Pancreas (tissue), 10 donors: ENCODE data around the gene GPC3. TPM values are rescaled to one million over a fixed set of nuclear protein-coding genes. Genes with fewer than 3 reads are reported as not detected.

Experiments
- ATAC-seq, 4 donors: fragments of 200-7000 bp; cut with Tn5 transposase; one replicate each; pipeline versions ENCODE4 v1.8.0 to v1.9.1; 2020; ENCODE audit warnings: mild to moderate bottlenecking in 4 of 4, moderate library complexity in 4 of 4
- DNase-seq, 6 donors: peaks; one replicate each; pipeline ENCODE4 v3.0.0-alpha.2; 2020
- FAIRE-seq: peaks from 2 replicates; lab custom pipeline; 2012; peaks lifted over from hg19 to GRCh38; lab: Jason Lieb, UNC
- H3K27ac ChIP-seq, 4 donors: fragments of 200-600 bp; sonication (generic); 1 replicate in 3 of 4; 2 replicates in 1 of 4; pipeline versions ENCODE4 v1.5.0 to v1.8.0; 2020
- H3K27me3 ChIP-seq, 4 donors: fragments of 200-600 bp; one replicate each; pipeline ENCODE4 v1.8.0; 2021
- H3K36me3 ChIP-seq, 3 donors: fragments of 200-600 bp; sonication (generic) in 1 of 3; one replicate each; pipeline versions ENCODE4 v1.5.0 to v1.8.0; 2020 to 2021
- H3K4me1 ChIP-seq, 3 donors: fragments of 200-600 bp; one replicate each; pipeline ENCODE4 v1.8.0; 2021
- H3K4me3 ChIP-seq, 4 donors: fragments of 200-600 bp; sonication (generic) in 2 of 4; one replicate each; pipeline versions ENCODE4 v1.5.0 to v1.8.0; 2020 to 2021
- H3K9me3 ChIP-seq, 4 donors: fragments of 200-600 bp; one replicate each; pipeline ENCODE4 v1.8.0; 2021
- WGBS, 2 donors: extraction: QIAGEN DNeasy Blood & Tissue Kit; methylation state at CpG; one replicate each; pipeline ENCODE4 v1.1.7; 2013; 5-methylcytosine and 5-hydroxymethylcytosine counted together
- intact Hi-C, 3 donors: fragments of 100-400 bp; cut with DNase I; formaldehyde crosslinking; loops; one replicate each; pipeline versions ENCODE4 v1.11.1 to v1.14.2; 2022
- polyA plus RNA-seq, 2 donors: library from polyadenylated mRNA; stranded (reverse); fragments of 200-250 nt; gene quantifications; one replicate each; pipeline ENCODE4 v1.2.3, GENCODE V29; 2013
- total RNA-seq, 6 donors: library from RNA; stranded (reverse); fragmentation: NEBNext Ultra II Directional in 4 of 6; extraction: Animal tissue kit (Norgen Biotek cat#: 25700) in 4 of 6; gene quantifications; one replicate each; pipeline versions ENCODE4 v1.2.1 to v1.2.4, GENCODE V29; 2021 to 2023
- TF ChIP-seq, protein P1 (sequence below), 4 donors: fragments of 200-600 bp; sonication (generic) in 3 of 4; IDR thresholded peaks; one replicate each; pipeline versions ENCODE4 v1.5.0 to v1.8.0; 2021; ENCODE audit warnings: antibody characterized with exemption in 4 of 4
- donor health status: healthy with polysubstance abuse.
- donor health status: DM: no; HTN: no; CAD: no; lungs with moderate emphysema.
- donor health status: DM: no; HTN: no; CAD: no.
- donor health status: control.
- donor health status: control.
- donor health status: Bipolar disorder and iron deficiency.
- donor health status: DM: yes; HTN: yes; CAD: no.
- donor health status: DM: no; HTN: no; CAD: no.
- donor health status: DM: no; HTN: no; CAD: no.
- donor health status: DM: yes; HTN: yes; CAD: no.

Gene GPC3
- total and polyA plus RNA-seq, 8 donors = 0.95 to 18.6 (median 2.7) TPM

DNA sequence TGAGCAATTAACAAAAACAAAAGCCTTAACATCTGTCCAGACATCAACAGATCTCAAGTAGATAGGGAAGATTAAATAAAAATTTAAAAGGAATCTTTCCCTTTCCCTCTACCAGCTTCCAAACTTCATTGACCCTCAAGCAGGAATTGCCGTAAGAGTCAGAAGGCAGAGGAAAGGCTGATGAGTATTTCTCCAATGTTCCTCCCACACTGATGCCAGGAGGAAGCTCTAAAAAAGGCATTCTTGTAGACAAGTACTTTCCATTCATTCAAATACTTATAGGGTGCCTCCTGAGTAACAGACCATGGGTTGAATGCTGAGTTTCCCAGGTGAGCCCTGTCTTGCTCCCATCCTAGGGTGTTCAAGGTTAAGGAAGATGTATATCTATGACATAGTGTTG lies 418.5 kb downstream of the GPC3 start:
- no peak for DNase-seq
- TF ChIP-seq, protein P1, sequence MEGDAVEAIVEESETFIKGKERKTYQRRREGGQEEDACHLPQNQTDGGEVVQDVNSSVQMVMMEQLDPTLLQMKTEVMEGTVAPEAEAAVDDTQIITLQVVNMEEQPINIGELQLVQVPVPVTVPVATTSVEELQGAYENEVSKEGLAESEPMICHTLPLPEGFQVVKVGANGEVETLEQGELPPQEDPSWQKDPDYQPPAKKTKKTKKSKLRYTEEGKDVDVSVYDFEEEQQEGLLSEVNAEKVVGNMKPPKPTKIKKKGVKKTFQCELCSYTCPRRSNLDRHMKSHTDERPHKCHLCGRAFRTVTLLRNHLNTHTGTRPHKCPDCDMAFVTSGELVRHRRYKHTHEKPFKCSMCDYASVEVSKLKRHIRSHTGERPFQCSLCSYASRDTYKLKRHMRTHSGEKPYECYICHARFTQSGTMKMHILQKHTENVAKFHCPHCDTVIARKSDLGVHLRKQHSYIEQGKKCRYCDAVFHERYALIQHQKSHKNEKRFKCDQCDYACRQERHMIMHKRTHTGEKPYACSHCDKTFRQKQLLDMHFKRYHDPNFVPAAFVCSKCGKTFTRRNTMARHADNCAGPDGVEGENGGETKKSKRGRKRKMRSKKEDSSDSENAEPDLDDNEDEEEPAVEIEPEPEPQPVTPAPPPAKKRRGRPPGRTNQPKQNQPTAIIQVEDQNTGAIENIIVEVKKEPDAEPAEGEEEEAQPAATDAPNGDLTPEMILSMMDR (IDR thresholded peaks at IDR 0.05) = no peak
- intact Hi-C loops = no loop called here
- FAIRE-seq = no peak
- Histone ChIP-seq H3K27me3 (peaks cover 0 to 3% (median 0%) of the 10 kb centered on the region in 4 donors), H3K27ac (no peak overlapping the region), H3K9me3 (no peaks in the 10 kb centered on the region), H3K4me1 (no peaks in the 10 kb centered on the region), H3K4me3 (no peak overlapping the region), H3K36me3 (no peaks in the 10 kb centered on the region)
- no peak for ATAC-seq
- 95 to 100% methylated on average over 1 of the region's 1 CpG for WGBS, 2 donors

DNA sequence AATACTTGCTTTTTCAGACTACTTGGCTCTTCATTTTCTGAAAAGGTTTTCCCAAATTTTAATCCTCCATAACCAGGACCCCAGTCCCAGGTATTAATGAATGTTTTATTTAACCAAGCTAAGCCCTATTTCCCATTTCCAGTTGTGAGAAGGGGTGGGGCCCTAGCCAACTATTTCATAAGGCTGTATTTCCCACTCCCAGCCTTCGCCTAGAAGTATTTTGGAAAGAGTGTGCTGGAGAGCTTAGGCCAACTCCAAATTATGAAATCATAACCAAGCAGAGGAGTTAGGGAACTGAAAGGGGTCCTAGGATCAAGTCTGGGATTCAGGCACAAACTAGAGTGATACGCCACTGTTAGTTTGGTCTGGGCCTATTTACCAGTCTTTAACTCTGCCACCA lies 421.7 kb downstream of the GPC3 start:
- H3K27me3 ChIP-seq = no peaks in the 10 kb centered on the region
- no peaks in the 10 kb centered on the region for H3K4me1 ChIP-seq
- H3K27ac ChIP-seq = no peak overlapping the region
- DNase-seq (no peak), ATAC-seq (no peak), FAIRE-seq (no peak)
- H3K36me3 ChIP-seq = no peaks in the 10 kb centered on the region
- H3K4me3 ChIP-seq = no peak overlapping the region
- no peaks in the 10 kb centered on the region for H3K9me3 ChIP-seq
- TF ChIP-seq, protein P1 (IDR thresholded peaks at IDR 0.05) = no peak
- intact Hi-C loops = no loop called here
- 85 to 86% methylated on average over 2 of the region's 2 CpGs for WGBS, 2 donors

DNA sequence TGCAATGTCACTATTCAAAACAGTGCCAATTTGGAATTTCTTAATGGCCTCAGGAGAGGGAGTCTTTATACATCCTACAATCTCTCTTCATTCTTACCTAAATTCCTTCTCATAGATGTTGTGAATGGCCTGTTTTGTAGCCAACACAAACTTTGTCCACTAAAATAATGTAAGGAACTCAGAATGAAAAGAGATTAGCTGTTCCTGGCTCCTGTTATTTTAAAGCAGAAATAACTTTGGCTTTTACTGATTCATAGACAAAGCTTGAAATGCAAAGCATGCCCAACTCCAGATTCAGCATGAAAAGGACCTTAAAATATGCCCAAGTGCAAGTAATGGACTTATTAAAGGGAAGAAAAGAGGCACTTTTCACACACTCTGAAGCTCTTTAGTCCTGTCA lies 424.1 kb downstream of the GPC3 start:
- no peaks in the 10 kb centered on the region for H3K4me1 ChIP-seq
- FAIRE-seq (no peak), ATAC-seq (no peak), DNase-seq (no peak)
- H3K36me3 ChIP-seq = no peaks in the 10 kb centered on the region
- H3K27me3 ChIP-seq = no peaks in the 10 kb centered on the region
- H3K27ac ChIP-seq = no peak overlapping the region
- H3K4me3 ChIP-seq = no peak overlapping the region
- H3K9me3 ChIP-seq = no peaks in the 10 kb centered on the region
- intact Hi-C loops = no loop called here
- TF ChIP-seq, protein P1 (IDR thresholded peaks at IDR 0.05) = no peak

DNA sequence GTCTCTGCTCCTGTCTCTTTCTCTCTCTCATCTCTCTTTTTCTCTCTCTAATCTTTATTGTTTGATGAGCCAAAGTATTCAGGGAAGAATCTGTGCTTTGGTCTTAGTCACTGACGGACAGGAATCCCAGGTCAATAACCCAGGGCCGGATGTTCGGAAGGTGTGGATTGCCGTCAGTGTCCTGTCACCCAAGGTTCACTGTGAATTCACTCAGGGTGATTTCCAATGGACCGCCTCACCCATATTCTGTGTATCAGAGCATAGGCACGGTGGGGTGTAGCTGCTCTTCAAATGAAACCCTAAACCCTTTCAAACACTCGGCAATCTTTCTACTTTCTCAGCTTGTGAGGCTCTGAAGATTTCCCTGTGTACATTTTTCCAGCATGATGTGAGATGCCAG lies 425.5 kb downstream of the GPC3 start:
- Histone ChIP-seq H3K4me1 (no peaks in the 10 kb centered on the region), H3K36me3 (no peaks in the 10 kb centered on the region), H3K27ac (no peak overlapping the region), H3K27me3 (no peaks in the 10 kb centered on the region), H3K4me3 (no peak overlapping the region), H3K9me3 (no peaks in the 10 kb centered on the region)
- DNase-seq = no peak
- TF ChIP-seq, protein P1 (IDR thresholded peaks at IDR 0.05) = no peak
- intact Hi-C loops = no loop called here
- 85 to 95% methylated on average over 7 of the region's 7 CpGs for WGBS, 2 donors
- ATAC-seq = no peak
- no peak for FAIRE-seq

DNA sequence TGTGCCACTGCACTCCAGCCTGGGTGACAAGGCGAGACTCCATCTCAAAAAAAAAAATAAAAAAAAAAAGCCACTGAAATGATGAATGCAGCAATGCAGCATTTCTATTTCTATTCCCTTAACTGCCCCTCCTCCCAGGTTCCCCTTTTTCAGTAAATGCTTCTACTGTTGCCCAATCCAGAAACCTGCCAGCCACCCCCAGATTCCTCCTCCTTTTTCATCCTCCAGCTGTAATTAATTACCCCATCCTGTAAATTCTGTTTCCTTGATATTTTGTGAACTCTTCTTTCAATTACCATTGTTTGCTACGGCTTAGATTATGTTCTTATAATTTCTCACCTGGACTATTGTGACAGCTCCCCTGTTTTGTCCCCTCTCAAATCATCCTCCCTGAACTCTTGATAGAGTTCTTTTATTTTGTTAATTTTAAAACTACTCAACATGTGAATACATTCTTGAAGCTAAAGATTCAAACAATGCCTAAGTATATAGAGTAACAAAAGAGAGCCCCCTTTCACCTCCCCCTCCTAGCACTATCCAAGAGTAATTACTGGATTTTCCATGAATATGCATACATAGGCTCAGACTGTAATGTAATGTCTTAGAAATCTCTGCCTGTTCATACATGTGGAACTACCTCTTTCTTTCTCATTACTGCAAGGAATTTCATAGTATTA lies 429.5 kb downstream of the GPC3 start:
- FAIRE-seq (no peak), ATAC-seq (no peak), DNase-seq (no peak)
- TF ChIP-seq, protein P1 (IDR thresholded peaks at IDR 0.05) = no peak
- no peaks in the 10 kb centered on the region for H3K36me3 ChIP-seq
- H3K4me3 ChIP-seq = no peak overlapping the region
- intact Hi-C loops = no loop called here
- no peaks in the 10 kb centered on the region for H3K27me3 ChIP-seq
- no peaks in the 10 kb centered on the region for H3K4me1 ChIP-seq
- no peak overlapping the region for H3K27ac ChIP-seq
- 85 to 90% methylated on average over 2 of the region's 2 CpGs for WGBS, 2 donors
- H3K9me3 ChIP-seq = no peaks in the 10 kb centered on the region
